GM12892 (cell line): ENCODE data around the gene RPL38.

Source experiments
- POLR2A ChIP-seq: IDR thresholded peaks from 2 replicates; pipeline ENCODE4 v1.6.1; 2011; ENCODE audit warnings: low read depth, low read length, control low read depth
- POLR2AphosphoS5 ChIP-seq: IDR thresholded peaks from 2 replicates; pipeline ENCODE4 v1.6.1; 2011; ENCODE audit warnings: low read depth, low read length, control low read depth
- TAF1 ChIP-seq: IDR thresholded peaks from 2 replicates; pipeline ENCODE4 v1.6.1; 2011; ENCODE audit warnings: low read depth, mild to moderate bottlenecking, control low read depth, low read length, borderline replicate concordance

DNA sequence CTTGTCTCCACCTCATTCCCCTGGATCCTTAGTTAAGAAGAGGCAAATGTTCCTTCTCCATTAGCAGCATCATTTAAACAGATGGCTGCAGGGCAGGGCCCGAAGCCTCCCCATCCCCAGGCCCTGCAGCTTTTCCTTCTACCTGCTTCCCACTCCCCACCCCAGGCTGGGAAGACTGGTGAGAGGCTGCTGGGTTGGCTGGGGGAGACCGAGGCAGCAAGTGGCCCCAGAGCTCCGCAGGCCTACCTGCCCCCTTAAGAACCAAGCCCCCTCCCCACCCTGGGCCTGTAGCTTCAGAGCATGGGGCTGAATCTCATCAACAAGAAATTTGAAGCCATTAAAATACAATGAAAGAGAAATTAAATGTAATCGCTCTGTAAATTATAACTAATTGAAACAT, 22.1 kb upstream of the RPL38 start:
- TF ChIP-seq POLR2A (no peak), POLR2AphosphoS5 (no peak), TAF1 (no peak)
